ENCODE results near the gene GRAMD1B.

- no peak for TF ChIP-seq CTCF (IDR thresholded peaks at IDR 0.05; ENCODE audit: poor library complexity)
- TF ChIP-seq EZH2 (IDR thresholded peaks at IDR 0.05; ENCODE audit: borderline replicate concordance): no peak
Measured at GRCh38 chr11:123527947-123528346, 97.9 kb downstream of the GRAMD1B start.
